WTC11 (cell line): Measurements from ENCODE around the gene OSGEP.

Experiments
- CREB1 ChIP-seq: sonication (generic); formaldehyde crosslinking; IDR thresholded peaks from 2 replicates; pipeline ENCODE4 v1.8.0; 2023; ENCODE audit warnings: mild to moderate bottlenecking, missing genetic modification reagents
- CTCF ChIP-seq: fragments of 200-600 bp; IDR thresholded peaks from 2 replicates; pipeline ENCODE4 v1.8.0; 2022; ENCODE audit warnings: antibody characterized with exemption
- ELF4 ChIP-seq: sonication (generic); formaldehyde crosslinking; IDR thresholded peaks from 2 replicates; pipeline ENCODE4 v1.8.1; 2022; ENCODE audit warnings: low read depth, mild to moderate bottlenecking, moderate library complexity, missing genetic modification reagents
- MAX ChIP-seq: sonication (generic); formaldehyde crosslinking; IDR thresholded peaks from 2 replicates; pipeline ENCODE4 v1.8.0; 2022; ENCODE audit warnings: mild to moderate bottlenecking, missing genetic modification reagents
- NR1H2 ChIP-seq: sonication (generic); formaldehyde crosslinking; IDR thresholded peaks from 2 replicates; pipeline ENCODE4 v1.9.0; 2021; ENCODE audit warnings: mild to moderate bottlenecking, moderate library complexity, missing genetic modification reagents
- NR2C2 ChIP-seq: sonication (generic); formaldehyde crosslinking; IDR thresholded peaks from 2 replicates; pipeline ENCODE4 v1.8.0; 2022; ENCODE audit warnings: mild to moderate bottlenecking, missing genetic modification reagents
- SP1 ChIP-seq: sonication (generic); formaldehyde crosslinking; conservative IDR thresholded peaks from 2 replicates; pipeline ENCODE4 v1.8.1; 2022; ENCODE audit warnings: missing genetic modification reagents
- ZNF425 ChIP-seq: fragments of 250-450 bp; sonication (Bioruptor Pico); conservative IDR thresholded peaks from 2 replicates; pipeline ENCODE4 v1.9.0; 2021; ENCODE audit warnings: mild to moderate bottlenecking
- TF ChIP-seq, protein P1 (sequence below): sonication (generic); formaldehyde crosslinking; IDR thresholded peaks from 2 replicates; pipeline ENCODE4 v1.8.1; 2022; ENCODE audit warnings: low read depth, missing genetic modification reagents, borderline replicate concordance
- TF ChIP-seq, protein P2 (sequence below): sonication (generic); formaldehyde crosslinking; IDR thresholded peaks from 2 replicates; pipeline ENCODE4 v1.8.0; 2022; ENCODE audit warnings: missing genetic modification reagents

GRCh38 chr14:20498622-20499021 lies 44.0 kb upstream of the OSGEP start:
- TF ChIP-seq CTCF (no peak), MAX (CRISPR knock-in tag) (no peak), SP1 (CRISPR knock-in tag) (no peak), NR1H2 (no peak), NR2C2 (CRISPR knock-in tag) (no peak), CREB1 (no peak), ELF4 (CRISPR knock-in tag) (no peak), ZNF425 (CRISPR knock-in tag) (no peak)
- TF ChIP-seq, protein P1, sequence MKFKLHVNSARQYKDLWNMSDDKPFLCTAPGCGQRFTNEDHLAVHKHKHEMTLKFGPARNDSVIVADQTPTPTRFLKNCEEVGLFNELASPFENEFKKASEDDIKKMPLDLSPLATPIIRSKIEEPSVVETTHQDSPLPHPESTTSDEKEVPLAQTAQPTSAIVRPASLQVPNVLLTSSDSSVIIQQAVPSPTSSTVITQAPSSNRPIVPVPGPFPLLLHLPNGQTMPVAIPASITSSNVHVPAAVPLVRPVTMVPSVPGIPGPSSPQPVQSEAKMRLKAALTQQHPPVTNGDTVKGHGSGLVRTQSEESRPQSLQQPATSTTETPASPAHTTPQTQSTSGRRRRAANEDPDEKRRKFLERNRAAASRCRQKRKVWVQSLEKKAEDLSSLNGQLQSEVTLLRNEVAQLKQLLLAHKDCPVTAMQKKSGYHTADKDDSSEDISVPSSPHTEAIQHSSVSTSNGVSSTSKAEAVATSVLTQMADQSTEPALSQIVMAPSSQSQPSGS (CRISPR knock-in tag) = no peak
- TF ChIP-seq, protein P2, sequence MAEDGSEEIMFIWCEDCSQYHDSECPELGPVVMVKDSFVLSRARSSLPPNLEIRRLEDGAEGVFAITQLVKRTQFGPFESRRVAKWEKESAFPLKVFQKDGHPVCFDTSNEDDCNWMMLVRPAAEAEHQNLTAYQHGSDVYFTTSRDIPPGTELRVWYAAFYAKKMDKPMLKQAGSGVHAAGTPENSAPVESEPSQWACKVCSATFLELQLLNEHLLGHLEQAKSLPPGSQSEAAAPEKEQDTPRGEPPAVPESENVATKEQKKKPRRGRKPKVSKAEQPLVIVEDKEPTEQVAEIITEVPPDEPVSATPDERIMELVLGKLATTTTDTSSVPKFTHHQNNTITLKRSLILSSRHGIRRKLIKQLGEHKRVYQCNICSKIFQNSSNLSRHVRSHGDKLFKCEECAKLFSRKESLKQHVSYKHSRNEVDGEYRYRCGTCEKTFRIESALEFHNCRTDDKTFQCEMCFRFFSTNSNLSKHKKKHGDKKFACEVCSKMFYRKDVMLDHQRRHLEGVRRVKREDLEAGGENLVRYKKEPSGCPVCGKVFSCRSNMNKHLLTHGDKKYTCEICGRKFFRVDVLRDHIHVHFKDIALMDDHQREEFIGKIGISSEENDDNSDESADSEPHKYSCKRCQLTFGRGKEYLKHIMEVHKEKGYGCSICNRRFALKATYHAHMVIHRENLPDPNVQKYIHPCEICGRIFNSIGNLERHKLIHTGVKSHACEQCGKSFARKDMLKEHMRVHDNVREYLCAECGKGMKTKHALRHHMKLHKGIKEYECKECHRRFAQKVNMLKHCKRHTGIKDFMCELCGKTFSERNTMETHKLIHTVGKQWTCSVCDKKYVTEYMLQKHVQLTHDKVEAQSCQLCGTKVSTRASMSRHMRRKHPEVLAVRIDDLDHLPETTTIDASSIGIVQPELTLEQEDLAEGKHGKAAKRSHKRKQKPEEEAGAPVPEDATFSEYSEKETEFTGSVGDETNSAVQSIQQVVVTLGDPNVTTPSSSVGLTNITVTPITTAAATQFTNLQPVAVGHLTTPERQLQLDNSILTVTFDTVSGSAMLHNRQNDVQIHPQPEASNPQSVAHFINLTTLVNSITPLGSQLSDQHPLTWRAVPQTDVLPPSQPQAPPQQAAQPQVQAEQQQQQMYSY (CRISPR knock-in tag) = no peak
